PFSK-1 (cell line): ENCODE data around the gene OR6X1.

Experiments
- FOXP2 ChIP-seq: optimal IDR thresholded peaks from 2 replicates; pipeline ENCODE3; 2011; ENCODE audit warnings: borderline replicate concordance, control low read depth, inconsistent platforms; ENCODE audit not compliant: insufficient read depth; ENCODE audit errors: extremely low read length, extremely low read depth
- POLR2AphosphoS5 ChIP-seq: IDR thresholded peaks from 2 replicates; pipeline ENCODE4 v1.6.1; 2012; ENCODE audit warnings: low read depth, mild to moderate bottlenecking, control low read depth, low read length, moderate library complexity
- REST ChIP-seq, 2 experiments: IDR thresholded peaks; 2 replicates each; pipeline versions ENCODE4 v1.6.1 to v1.8.0; 2011 to 2012; ENCODE audit warnings: low read depth in 2 of 2, low read length in 2 of 2, control low read depth in 1 of 2, inconsistent platforms in 1 of 2, mild to moderate bottlenecking in 1 of 2, moderate library complexity in 1 of 2; ENCODE audit not compliant: insufficient read depth in 1 of 2
- SIN3A ChIP-seq: IDR thresholded peaks from 2 replicates; pipeline ENCODE4 v1.6.1; 2012; ENCODE audit warnings: mild to moderate bottlenecking, low read length, moderate library complexity, borderline replicate concordance; ENCODE audit not compliant: insufficient read depth
- TAF1 ChIP-seq: IDR thresholded peaks from 2 replicates; pipeline ENCODE4 v1.6.1; 2012; ENCODE audit warnings: low read length, control low read depth, borderline replicate concordance; ENCODE audit not compliant: insufficient read depth

The OR6X1 gene

GRCh38 chr11:123738374-123738773 is 15.9 kb downstream of the OR6X1 start:
- no peak for TF ChIP-seq TAF1

DNA sequence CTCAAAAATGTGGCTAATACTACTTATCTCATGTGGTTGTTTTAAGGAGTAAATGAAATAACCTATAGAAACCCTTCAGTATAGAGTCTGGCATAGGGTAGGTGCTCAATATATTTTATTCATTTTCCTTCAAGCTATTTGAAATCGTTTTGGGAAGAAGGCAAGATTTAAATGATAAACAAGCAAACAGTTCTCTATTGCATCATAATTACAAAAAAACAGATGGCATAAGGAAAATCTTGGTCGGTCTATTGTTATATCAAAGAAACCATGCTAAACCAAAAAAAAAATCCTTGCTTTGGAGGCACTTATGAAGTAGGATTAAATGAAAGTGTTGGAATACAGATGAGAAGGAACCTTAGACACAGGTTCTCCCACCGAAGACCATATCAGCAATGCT is 17.5 kb downstream of the OR6X1 start:
- TF ChIP-seq SIN3A: no peak
- TF ChIP-seq REST (IDR thresholded peaks at IDR 0.05; ENCODE audit: insufficient read depth in 1 of 2, low read depth in 2 of 2, low read length in 2 of 2): no peak
- no peak for TF ChIP-seq FOXP2
- no peak for TF ChIP-seq TAF1
- TF ChIP-seq POLR2AphosphoS5: no peak

GRCh38 chr11:123729602-123730001 is 24.7 kb downstream of the OR6X1 start:
- TF ChIP-seq TAF1: no peak
- TF ChIP-seq POLR2AphosphoS5: no peak
- no peak for TF ChIP-seq FOXP2
- no peak for TF ChIP-seq REST (IDR thresholded peaks at IDR 0.05; ENCODE audit: insufficient read depth in 1 of 2, low read depth in 2 of 2, low read length in 2 of 2)
- no peak for TF ChIP-seq SIN3A

- TF ChIP-seq REST (IDR thresholded peaks at IDR 0.05; ENCODE audit: insufficient read depth in 1 of 2, low read depth in 2 of 2, low read length in 2 of 2): no peak
- no peak for TF ChIP-seq POLR2AphosphoS5
- no peak for TF ChIP-seq TAF1
- TF ChIP-seq SIN3A: no peak
- TF ChIP-seq FOXP2: no peak
Measured at GRCh38 chr11:123725995-123726655, 28.2 kb downstream of the OR6X1 start.

DNA sequence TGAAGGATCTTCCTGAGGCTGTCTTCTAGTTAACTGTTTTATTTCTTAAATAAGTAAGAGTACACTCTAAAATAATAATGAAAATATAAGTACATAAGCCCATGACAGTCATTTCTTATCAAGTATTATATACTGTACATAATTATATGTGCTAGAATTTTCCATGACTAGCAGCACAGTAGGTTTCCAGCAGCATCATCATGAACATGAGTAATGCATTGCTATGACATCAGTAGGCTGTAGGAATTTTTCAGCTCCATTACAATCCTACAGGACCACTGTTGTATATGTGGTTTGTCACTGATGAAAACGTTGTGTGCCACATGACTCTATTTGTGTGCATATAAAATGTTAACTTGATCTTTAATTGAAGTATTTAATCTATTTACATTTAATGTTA is 34.9 kb downstream of the OR6X1 start:
- TF ChIP-seq REST (IDR thresholded peaks at IDR 0.05; ENCODE audit: insufficient read depth in 1 of 2, low read depth in 2 of 2, low read length in 2 of 2) (no peak), FOXP2 (no peak)
